Fibroblast of lung (primary cell): ENCODE measurements around the gene PUS3.

Experiments used
- CTCF ChIP-seq, 2 donors: IDR thresholded peaks in 1 of 2; conservative IDR thresholded peaks in 1 of 2; 1 replicate in 1 of 2; 2 replicates in 1 of 2; pipeline ENCODE4 v1.5.1; 2011 to 2012; ENCODE audit warnings: low read length in 2 of 2, control low read depth in 1 of 2, inconsistent platforms in 1 of 2, low read depth in 1 of 2, mild to moderate bottlenecking in 1 of 2
- EZH2 ChIP-seq: IDR thresholded peaks from 2 replicates; pipeline ENCODE4 v1.5.1; 2012; ENCODE audit warnings: low read length, control low read depth, mild to moderate bottlenecking; ENCODE audit errors: missing control alignments

DNA sequence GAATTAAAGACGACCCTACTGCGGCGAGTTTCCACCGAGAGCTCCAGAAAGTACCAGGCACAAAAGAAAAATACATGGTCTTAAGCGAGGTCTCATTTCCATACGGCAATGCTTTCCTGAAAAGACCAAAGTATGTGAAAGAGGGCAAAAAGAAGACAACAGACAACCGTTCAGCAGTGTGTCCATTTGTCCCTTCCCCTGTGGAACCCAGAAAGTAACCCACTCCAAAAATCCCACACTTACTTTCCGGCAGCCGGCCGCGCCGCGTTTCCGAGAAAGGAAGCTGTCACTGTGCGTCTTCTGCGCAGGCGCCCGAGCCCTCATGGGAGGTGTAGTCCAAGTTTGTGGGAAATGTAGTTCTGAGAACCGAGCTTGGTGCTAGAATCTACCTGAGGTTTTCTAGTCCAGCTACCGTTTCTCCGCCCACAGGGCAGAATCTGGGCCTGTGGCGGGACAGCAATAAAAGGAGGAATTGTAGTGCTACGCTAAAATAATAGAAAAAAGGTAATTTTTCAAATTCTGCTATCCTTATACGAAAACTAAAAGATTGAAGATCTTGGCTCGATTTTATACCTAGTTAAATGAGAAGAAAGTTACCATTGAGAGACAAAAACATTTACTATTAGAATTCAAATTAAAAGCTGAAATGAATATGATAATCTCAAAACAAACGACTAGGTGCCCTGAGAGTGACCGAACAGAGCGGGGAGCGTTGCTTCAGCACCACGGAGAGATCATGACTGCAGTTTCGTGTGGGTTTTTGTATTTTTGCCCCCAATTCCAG, at the start of gene PUS3:
- TF ChIP-seq CTCF (conservative IDR thresholded peaks at IDR 0.05 in 1 of 2, IDR thresholded peaks at IDR 0.05 in 1 of 2; ENCODE audit: low read depth in 1 of 2, low read length in 2 of 2): no peak
- no peak for TF ChIP-seq EZH2
